Ishikawa (cell line): ENCODE measurements around the gene RASAL2.

Experiments used
- CEBPB ChIP-seq: IDR thresholded peaks from 2 replicates; pipeline ENCODE4 v1.6.1; 2012
- CREB1 ChIP-seq: IDR thresholded peaks from 2 replicates; pipeline ENCODE4 v1.6.1; 2012; ENCODE audit warnings: low read depth
- EGR1 ChIP-seq: IDR thresholded peaks from 2 replicates; pipeline ENCODE4 v1.6.1; 2012
- EP300 ChIP-seq: IDR thresholded peaks from 2 replicates; pipeline ENCODE4 v1.6.1; 2012; ENCODE audit warnings: borderline replicate concordance
- FOXM1 ChIP-seq: IDR thresholded peaks from 2 replicates; pipeline ENCODE4 v1.6.1; 2012; ENCODE audit warnings: low read depth, borderline replicate concordance
- NFIC ChIP-seq: IDR thresholded peaks from 2 replicates; pipeline ENCODE4 v1.6.1; 2012
- RAD21 ChIP-seq: IDR thresholded peaks from 2 replicates; pipeline ENCODE4 v1.6.1; 2012; ENCODE audit warnings: low read depth
- TAF1 ChIP-seq: IDR thresholded peaks from 2 replicates; pipeline ENCODE4 v1.6.1; 2012; ENCODE audit warnings: low read depth, mild to moderate bottlenecking
- TCF12 ChIP-seq: IDR thresholded peaks from 2 replicates; pipeline ENCODE4 v1.6.1; 2012; ENCODE audit warnings: low read depth
- TEAD4 ChIP-seq: IDR thresholded peaks from 2 replicates; pipeline ENCODE4 v1.6.1; 2012
- USF1 ChIP-seq: IDR thresholded peaks from 2 replicates; pipeline ENCODE4 v1.6.1; 2012
- YY1 ChIP-seq: IDR thresholded peaks from 2 replicates; pipeline ENCODE4 v1.6.1; 2012; ENCODE audit warnings: low read depth
- ZBTB7A ChIP-seq: IDR thresholded peaks from 2 replicates; pipeline ENCODE4 v1.6.1; 2012; ENCODE audit warnings: low read depth
- TF ChIP-seq, protein P1 (sequence below): IDR thresholded peaks from 2 replicates; pipeline ENCODE4 v1.6.1; 2012
- TF ChIP-seq, protein P2 (sequence below): IDR thresholded peaks from 2 replicates; pipeline ENCODE4 v1.6.1; 2012; ENCODE audit warnings: low read depth, mild to moderate bottlenecking

The RASAL2 gene

GRCh38 chr1:178452013-178452412 is 358.1 kb downstream of the RASAL2 start:
- TF ChIP-seq TAF1 = no peak
- no peak for TF ChIP-seq NFIC
- TF ChIP-seq RAD21 = no peak
- TF ChIP-seq CREB1 = no peak
- TF ChIP-seq USF1 = no peak
- TF ChIP-seq TEAD4 = no peak
- no peak for TF ChIP-seq EP300
- no peak for TF ChIP-seq YY1
- TF ChIP-seq ZBTB7A = no peak

DNA sequence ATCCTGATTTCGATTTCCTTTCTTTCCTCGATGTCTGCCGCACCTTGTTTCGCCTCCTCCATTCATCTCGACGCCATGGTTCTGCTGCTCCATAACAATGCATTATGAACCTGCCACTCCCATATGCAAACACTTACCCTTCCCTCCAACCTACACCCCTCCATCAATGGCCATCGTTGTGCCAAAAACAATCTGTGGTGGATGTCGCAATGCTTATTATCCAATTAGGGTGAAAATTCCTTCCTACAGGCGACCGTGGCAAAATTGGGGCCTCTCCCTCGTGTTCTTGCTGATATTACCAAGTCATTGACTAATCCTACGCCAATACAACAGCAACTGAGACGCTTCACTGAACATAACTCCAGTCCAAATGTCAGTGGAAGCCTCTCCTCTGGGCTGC is 362.6 kb downstream of the RASAL2 start:
- TF ChIP-seq TCF12 (no peak), CREB1 (no peak), CEBPB (no peak), RAD21 (no peak)

DNA sequence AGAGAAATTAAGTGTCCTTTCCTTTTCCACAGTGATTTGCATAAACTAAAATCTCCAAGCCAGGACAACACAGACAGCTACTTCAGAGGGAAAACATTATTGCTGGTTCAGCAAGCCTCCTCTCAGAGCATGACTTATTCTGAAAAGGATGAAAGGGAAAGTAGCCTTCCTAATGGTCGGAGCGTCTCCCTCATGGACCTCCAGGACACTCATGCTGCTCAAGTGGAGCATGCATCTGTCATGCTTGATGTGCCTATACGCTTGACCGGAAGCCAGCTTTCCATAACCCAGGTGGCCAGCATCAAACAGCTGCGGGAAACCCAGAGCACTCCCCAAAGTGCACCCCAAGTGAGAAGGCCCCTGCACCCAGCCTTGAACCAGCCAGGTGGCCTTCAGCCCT is 363.7 kb downstream of the RASAL2 start:
- TF ChIP-seq ZBTB7A (no peak), TAF1 (no peak), CEBPB (no peak), CREB1 (no peak), TCF12 (no peak), NFIC (no peak), FOXM1 (no peak), USF1 (no peak)
- TF ChIP-seq, protein P1, sequence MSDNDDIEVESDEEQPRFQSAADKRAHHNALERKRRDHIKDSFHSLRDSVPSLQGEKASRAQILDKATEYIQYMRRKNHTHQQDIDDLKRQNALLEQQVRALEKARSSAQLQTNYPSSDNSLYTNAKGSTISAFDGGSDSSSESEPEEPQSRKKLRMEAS = no peak

- TF ChIP-seq YY1 (no peak), EP300 (no peak), ZBTB7A (no peak), RAD21 (no peak), TEAD4 (no peak)
- TF ChIP-seq, protein P2, sequence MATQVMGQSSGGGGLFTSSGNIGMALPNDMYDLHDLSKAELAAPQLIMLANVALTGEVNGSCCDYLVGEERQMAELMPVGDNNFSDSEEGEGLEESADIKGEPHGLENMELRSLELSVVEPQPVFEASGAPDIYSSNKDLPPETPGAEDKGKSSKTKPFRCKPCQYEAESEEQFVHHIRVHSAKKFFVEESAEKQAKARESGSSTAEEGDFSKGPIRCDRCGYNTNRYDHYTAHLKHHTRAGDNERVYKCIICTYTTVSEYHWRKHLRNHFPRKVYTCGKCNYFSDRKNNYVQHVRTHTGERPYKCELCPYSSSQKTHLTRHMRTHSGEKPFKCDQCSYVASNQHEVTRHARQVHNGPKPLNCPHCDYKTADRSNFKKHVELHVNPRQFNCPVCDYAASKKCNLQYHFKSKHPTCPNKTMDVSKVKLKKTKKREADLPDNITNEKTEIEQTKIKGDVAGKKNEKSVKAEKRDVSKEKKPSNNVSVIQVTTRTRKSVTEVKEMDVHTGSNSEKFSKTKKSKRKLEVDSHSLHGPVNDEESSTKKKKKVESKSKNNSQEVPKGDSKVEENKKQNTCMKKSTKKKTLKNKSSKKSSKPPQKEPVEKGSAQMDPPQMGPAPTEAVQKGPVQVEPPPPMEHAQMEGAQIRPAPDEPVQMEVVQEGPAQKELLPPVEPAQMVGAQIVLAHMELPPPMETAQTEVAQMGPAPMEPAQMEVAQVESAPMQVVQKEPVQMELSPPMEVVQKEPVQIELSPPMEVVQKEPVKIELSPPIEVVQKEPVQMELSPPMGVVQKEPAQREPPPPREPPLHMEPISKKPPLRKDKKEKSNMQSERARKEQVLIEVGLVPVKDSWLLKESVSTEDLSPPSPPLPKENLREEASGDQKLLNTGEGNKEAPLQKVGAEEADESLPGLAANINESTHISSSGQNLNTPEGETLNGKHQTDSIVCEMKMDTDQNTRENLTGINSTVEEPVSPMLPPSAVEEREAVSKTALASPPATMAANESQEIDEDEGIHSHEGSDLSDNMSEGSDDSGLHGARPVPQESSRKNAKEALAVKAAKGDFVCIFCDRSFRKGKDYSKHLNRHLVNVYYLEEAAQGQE = no peak
Observed at GRCh38 chr1:178458203-178458602, 364.3 kb downstream of the RASAL2 start.

- TF ChIP-seq CEBPB (no peak), TCF12 (no peak), NFIC (no peak), RAD21 (no peak), USF1 (no peak), YY1 (no peak), EGR1 (no peak), TAF1 (no peak), EP300 (no peak)
- TF ChIP-seq, protein P2 = no peak
Observed at GRCh38 chr1:178461104-178461503, 367.2 kb downstream of the RASAL2 start.

DNA sequence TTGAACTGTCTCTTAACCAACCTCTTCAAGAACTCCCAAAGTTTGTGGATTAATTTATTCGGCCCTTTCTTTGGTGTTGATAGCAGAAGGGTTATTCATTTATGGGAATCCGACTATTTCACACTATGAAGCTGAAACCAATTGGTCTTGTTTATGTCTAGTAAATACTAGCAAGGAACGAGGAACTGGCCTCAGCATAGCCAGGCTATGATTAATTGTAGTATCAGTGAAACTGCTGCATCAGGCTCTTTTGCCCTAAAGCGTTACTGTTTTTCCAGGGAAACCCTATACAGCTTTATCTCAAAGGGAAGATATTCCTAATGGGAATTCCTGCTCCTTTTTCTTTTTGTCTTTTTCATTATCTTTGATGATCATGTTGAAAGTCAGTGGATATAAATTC is 367.8 kb downstream of the RASAL2 start:
- TF ChIP-seq USF1 (no peak), ZBTB7A (no peak), TAF1 (no peak)

DNA sequence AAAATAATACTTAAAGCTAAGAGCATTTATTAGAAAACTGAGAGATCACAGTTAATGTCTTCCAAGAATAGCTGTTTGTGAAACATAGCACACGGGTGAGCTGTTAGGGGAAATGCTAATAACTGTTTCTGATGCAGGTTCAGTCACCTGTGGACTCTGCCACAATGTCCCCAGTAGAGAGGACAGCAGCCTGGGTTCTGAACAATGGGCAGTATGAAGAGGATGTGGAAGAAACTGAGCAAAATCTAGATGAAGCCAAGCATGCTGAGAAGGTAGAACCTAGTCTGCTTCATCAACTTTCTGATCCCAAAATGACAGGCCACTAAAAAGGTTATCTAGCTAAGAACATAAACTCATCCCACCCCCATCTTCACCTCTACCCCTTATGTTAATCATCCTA is 370.2 kb downstream of the RASAL2 start:
- TF ChIP-seq FOXM1 = no peak
- TF ChIP-seq YY1 = no peak
- TF ChIP-seq, protein P1 = no peak
- TF ChIP-seq NFIC = no peak
- TF ChIP-seq EGR1 = no peak
- no peak for TF ChIP-seq ZBTB7A
- TF ChIP-seq TAF1 = no peak
- no peak for TF ChIP-seq CEBPB
- TF ChIP-seq, protein P2 = no peak
- TF ChIP-seq EP300 = no peak
- no peak for TF ChIP-seq USF1
